ENCODE measurements around the gene LARGE1.

DNA sequence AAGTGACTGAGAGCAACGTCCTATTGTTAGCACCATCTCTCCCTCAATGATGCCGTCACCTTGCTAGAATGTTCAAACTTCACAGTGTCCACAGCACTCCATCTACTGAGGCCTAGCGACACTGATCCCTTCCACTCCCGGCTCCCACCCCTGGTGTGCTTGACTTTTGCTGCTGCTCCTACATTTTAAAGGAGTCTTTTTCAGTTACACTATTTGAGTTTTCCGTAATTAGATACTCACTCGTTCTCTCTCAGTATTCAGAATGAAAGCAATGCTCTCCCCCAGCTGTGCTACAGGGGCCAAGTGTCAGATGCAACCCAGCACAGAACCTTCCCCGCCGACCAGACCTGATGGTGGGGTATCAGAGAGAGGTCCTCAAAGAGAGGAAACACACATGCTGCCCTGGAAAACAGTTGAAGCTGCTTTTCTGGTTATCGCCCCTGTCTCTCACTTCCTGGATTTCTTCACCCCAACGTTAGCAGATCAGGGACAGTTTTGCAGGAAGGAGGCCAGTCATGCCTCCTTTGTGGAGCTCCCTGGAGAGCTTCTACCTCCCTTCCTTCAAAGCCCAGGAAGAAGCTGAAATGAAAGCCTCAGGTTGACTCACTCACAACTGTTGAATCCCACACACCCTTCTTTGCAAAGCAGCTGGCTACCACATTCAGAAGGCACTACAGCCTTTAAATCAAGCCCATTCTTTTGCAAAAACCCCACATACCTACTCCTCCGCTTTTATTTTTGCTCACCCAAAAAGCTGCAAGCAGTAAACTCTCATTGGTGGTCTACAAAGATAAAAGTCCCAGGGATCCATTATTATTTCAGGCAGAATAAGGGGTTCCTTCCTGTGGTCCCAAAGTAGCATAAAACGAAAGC lies 23.5 kb downstream of the LARGE1 start:
- TF ChIP-seq EZH2phosphoT487 (IDR thresholded peaks at IDR 0.05; ENCODE audit: low read depth, severe bottlenecking, unreplicated experiment) (no peak), EZH2 (IDR thresholded peaks at IDR 0.05; ENCODE audit: borderline replicate concordance) (no peak)
- TF ChIP-seq, protein P1, sequence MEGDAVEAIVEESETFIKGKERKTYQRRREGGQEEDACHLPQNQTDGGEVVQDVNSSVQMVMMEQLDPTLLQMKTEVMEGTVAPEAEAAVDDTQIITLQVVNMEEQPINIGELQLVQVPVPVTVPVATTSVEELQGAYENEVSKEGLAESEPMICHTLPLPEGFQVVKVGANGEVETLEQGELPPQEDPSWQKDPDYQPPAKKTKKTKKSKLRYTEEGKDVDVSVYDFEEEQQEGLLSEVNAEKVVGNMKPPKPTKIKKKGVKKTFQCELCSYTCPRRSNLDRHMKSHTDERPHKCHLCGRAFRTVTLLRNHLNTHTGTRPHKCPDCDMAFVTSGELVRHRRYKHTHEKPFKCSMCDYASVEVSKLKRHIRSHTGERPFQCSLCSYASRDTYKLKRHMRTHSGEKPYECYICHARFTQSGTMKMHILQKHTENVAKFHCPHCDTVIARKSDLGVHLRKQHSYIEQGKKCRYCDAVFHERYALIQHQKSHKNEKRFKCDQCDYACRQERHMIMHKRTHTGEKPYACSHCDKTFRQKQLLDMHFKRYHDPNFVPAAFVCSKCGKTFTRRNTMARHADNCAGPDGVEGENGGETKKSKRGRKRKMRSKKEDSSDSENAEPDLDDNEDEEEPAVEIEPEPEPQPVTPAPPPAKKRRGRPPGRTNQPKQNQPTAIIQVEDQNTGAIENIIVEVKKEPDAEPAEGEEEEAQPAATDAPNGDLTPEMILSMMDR (IDR thresholded peaks at IDR 0.05; ENCODE audit: poor library complexity): no peak

Data from hepatocyte (in vitro differentiated cells).